Measurements from ENCODE around the gene RAVER1.

Gene RAVER1

GRCh38 chr19:10333758-10334587 lies 644 bp upstream of the RAVER1 start:
- no peak for DNase-seq (ENCODE audit: low spot score)
- in situ Hi-C loops (cut with MboI; ENCODE audit: low pct_unique_long_range_greater_than_20kb, low sequenced_read_pairs, unreplicated experiment): no loop called here
- no peak for TF ChIP-seq CTCF (IDR thresholded peaks at IDR 0.05; ENCODE audit: extremely low read depth, insufficient read depth, missing control alignments)

- in situ Hi-C loops (cut with MboI; ENCODE audit: low pct_unique_long_range_greater_than_20kb, low sequenced_read_pairs, unreplicated experiment): no loop called here
- DNase-seq (ENCODE audit: low spot score): no peak
Measured at GRCh38 chr19:10332158-10332964, 968 bp downstream of the RAVER1 start.

GRCh38 chr19:10329555-10329954 lies 3.8 kb downstream of the RAVER1 start:
- DNase-seq (ENCODE audit: low spot score): no peak
- in situ Hi-C loops (cut with MboI; ENCODE audit: low pct_unique_long_range_greater_than_20kb, low sequenced_read_pairs, unreplicated experiment): no loop called here
- TF ChIP-seq CTCF (IDR thresholded peaks at IDR 0.05; ENCODE audit: extremely low read depth, insufficient read depth, missing control alignments): no peak

More at GRCh38 chr19:10332158-10332964, 968 bp downstream of the RAVER1 start:
- no peak for TF ChIP-seq CTCF (IDR thresholded peaks at IDR 0.05; ENCODE audit: extremely low read depth, insufficient read depth, missing control alignments)

DNA sequence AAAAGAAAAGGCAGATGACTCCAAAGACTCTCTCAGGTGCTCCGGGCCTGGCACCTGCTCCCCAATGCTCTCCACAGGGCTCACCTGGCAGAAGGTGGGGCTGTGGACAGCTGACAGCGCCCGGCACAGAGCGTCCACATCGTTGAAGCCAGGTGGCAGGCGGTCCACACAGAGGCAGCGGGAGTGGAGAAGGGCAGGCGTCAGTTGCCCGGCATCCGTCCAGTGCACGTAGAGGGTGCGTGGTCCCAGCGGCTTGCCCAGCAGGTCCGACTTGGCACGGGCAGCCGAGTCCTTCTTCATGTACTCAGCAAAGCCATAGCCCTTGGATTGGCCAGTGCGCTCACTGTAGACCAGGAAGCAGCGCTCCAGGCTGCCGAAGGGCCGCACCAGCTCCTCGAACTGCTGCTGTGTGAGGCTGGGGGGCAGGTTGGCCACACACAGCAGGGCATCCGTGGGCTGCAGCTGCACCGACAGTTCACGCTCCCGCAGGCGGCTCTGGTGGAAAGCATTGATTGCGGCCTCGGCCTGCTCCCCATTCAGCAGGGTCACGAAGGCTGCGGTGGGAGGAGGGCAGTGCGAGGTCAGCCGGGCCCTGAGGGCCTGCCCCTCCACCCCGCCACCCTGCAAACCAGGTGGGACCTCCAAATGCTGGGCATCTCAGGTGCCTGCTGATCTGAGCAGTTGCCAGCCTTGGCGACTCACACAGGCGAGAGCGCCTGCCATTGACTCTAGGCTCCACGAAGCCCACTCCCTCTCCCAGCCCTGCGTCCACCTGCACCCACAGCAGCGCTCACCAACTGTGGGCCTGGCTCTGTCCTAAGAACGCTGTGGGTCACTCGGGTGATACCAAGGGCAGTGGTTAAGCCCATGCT lies 4.5 kb downstream of the RAVER1 start:
- TF ChIP-seq CTCF (IDR thresholded peaks at IDR 0.05; ENCODE audit: extremely low read depth, insufficient read depth, missing control alignments): no peak
- in situ Hi-C loops (cut with MboI; ENCODE audit: low pct_unique_long_range_greater_than_20kb, low sequenced_read_pairs, unreplicated experiment): no loop called here

DNA sequence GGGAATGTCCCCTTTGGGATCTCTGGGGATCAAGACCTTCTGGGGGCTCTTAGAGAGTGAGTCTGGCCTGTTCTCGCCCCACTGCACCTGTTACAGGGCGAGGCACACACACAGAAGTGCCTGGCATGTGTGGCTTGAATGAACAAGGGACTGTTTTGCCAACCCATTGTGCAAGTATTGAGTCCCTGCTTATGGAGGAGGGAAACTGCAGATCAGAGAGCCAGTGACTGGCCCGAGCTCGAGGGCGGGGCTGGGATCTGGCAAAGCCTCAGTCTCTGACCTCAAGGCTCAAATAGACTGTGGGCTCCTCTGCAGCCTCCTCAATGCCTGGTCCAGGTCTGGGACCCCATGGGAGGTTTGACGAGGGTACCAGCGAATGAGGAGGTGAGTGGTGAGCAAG lies 5.5 kb downstream of the RAVER1 start:
- no peak for TF ChIP-seq CTCF (IDR thresholded peaks at IDR 0.05; ENCODE audit: extremely low read depth, insufficient read depth, missing control alignments)
- in situ Hi-C loops (cut with MboI; ENCODE audit: low pct_unique_long_range_greater_than_20kb, low sequenced_read_pairs, unreplicated experiment): no loop called here
- DNase-seq (ENCODE audit: low spot score): no peak

More for the DNA sequence above, 4.5 kb downstream of the RAVER1 start:
- no peak for DNase-seq (ENCODE audit: low spot score)

DNA sequence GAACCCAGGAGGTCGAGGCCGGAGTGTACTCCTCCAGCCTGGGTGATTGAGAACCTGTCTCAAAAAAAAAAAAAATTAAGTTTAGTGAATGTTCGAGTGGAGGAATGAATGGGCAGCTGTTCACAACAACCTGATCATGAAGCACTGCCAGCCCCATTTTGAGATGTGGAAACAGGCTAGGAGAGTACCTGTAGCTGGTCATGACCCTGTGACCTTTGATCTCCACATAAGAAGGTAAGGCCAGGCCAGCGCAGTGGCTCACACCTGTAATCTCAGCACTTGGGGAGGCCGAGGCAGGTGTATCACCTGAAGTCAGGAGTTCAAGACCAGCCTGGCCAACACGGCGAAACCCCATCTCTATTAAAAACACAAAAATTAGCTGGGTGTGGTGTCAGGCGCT lies 7.6 kb downstream of the RAVER1 start:
- no peak for DNase-seq (ENCODE audit: low spot score)
- in situ Hi-C loops (cut with MboI; ENCODE audit: low pct_unique_long_range_greater_than_20kb, low sequenced_read_pairs, unreplicated experiment): no loop called here
- TF ChIP-seq CTCF (IDR thresholded peaks at IDR 0.05; ENCODE audit: extremely low read depth, insufficient read depth, missing control alignments): no peak
